DMS 273 treated with DMSO at 0.1 percent for 48 hours (cell line): Measurements from ENCODE around the gene TFE3.

ENCODE experiments used
- DNase-seq: peaks from one replicate; lab custom pipeline; 2025; lab: John Stamatoyannopoulos, UW

TFE3 gene, protein sequence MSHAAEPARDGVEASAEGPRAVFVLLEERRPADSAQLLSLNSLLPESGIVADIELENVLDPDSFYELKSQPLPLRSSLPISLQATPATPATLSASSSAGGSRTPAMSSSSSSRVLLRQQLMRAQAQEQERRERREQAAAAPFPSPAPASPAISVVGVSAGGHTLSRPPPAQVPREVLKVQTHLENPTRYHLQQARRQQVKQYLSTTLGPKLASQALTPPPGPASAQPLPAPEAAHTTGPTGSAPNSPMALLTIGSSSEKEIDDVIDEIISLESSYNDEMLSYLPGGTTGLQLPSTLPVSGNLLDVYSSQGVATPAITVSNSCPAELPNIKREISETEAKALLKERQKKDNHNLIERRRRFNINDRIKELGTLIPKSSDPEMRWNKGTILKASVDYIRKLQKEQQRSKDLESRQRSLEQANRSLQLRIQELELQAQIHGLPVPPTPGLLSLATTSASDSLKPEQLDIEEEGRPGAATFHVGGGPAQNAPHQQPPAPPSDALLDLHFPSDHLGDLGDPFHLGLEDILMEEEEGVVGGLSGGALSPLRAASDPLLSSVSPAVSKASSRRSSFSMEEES

DNA sequence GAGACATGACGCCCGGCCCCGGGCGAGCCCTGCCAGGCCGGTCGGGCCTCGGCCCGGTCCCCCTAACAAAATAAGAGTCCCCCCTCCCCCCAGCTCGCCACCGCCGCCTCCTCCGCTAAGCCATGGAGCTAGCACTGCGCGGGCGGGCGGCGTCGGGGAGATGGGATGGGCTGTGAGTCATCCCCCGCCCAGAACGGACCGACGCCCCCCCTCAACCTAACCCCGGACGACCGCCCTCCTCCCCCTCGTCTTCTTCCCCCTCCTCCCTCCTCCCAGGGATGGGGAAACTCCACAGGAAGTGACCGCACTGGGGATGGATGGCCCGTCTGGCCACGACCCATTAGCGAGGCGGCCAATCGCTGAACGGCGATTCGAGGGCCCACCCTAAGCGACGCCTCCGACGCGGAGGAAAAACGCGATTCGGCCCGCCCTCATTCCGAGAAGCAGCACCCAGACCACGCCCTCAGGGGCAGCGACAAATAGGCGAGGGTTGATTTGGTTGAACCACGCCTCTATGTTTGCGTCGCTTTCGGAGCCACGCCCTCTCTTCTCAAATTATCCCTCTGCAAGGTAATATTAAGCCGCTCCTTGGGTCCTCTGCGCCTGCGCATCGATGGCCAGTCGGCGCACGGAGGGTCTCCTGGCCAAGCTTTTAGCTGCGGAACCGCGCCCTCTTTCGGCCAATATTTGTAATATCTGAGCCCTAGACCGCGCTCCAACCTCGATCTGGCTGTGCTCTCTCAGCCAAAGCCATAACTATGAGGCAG lies at the start of gene TFE3:
TFE3 (minus strand) TSS at position 138 of the 767 bp plus-strand sequence; CDS start at position 7, 131 bp downstream.
- peak; percentile 98 for DNase-seq

DNA sequence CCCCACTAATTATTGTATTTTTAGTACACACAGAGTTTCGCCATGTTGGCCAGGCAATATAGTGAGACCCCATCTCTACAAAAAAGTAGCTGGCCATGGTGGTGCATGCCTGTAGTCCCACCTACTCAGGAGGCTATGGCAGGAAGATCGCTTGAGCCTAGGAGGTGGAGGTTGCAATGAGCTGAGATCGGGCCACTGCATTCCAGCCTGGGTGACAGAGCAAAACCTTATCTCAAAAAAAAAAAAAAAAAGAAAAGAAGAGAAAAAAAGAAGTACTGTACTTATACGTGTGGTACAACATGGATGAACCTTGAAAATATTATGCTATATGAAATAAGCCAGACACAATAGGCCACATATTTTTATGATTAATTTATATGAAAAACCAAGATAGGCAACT lies 46.4 kb upstream of the TFE3 start:
- DNase-seq, result no peak

DNA sequence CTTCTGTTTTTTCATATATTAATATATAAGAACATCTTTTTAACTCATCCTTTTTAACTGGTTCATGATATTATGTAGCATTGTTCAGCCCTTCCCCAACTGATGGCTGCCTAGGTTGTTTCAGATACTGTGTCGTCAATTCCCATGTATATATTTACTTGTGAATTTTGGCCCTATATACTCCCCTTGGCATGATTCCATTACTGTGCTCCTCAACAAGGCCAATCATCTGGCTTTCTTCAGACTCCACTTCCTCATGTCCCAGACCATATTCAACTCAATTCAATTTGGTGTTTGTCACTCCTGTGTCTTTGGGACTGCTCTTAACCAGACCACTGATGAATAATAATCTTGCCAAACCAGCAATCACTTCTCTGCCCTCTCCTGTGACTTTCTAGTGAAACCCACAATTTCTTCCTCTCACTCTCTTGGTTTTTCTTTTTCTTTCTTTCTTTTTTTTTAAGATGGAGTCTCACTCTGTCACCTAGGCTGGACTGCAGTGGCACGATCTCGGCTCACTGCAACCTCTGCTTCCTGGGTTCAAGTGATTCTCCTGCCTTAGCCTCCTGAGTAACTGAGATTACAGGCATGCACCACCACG lies 39.2 kb upstream of the TFE3 start:
- no peak for DNase-seq

GRCh38 chrX:49079489-49080428 lies 36.6 kb upstream of the TFE3 start, which contains the start of gene WDR45:
Gene WDR45 (minus strand): TSS chrX:49079887. CDS start chrX:49078095, 1,792 bp downstream.
- DNase-seq, result no peak

DNA sequence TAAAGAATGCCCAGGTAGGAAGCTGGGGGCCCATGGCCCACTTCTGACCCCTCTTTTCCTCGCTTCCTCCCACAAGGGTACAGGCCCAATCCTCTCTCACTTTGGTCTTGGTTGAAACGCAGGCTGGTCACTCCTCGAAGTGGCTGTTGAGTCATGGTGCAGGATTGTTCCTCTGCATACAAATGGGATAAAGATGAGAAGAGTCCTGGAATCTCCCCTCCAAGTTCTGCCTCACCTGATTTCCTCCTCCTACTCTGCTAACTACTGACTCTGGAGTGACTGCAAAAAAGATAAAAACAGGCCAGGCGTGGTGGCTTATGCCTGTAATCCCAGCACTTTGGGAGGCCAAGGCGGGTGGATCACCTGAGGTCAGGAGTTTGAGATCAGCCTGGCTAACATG lies 34.8 kb upstream of the TFE3 start:
- no peak for DNase-seq

- no peak for DNase-seq
Observed at GRCh38 chrX:49075347-49075746, 32.2 kb upstream of the TFE3 start.

DNA sequence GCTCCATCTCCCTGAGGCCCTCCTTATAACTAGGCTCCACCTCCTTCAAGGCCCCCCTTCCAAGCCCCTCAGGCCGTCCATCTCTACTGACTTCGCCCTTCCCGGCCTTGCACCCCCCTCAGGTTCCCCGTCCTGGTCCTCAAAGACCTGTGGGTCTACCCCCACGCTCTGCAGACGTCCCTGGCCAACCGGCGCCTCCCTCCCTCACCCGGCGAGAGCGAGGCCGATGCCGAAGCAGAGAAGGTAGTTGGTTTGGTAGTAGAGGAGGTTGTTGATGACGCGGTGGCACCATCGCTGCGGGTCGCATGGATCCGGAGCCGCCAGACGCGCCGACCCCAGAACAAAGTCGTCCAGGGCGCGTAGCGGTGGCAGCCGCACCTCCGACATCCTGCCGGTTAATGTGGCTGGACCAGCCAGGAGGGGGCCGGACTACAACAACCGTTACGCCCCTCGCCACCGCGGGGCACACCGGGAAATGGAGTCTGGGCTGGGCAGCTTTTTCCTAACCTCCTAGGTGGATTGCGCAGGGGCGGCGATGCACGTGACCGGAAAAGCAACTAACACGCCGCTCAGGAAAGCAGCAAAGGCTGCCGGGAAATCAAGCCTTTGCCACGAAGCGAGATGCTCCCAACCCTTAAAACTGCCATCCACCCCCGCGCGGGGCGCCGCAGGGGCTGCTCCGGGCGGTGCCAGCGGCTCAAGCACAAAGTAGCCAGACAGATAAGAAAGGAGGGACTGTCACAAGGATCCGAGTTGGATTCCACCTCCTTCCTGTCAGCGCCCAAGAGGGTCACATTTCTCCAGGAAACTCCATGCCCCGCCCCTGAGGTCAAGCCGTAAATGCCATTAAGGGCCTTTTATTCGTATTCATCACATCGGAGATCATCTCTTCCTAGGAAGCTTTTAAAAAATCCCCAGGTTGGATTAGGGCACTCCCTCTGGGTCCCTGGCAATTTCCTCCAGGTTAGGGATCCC lies 30.7 kb upstream of the TFE3 start, which contains the start of gene PRAF2:
PRAF2 (minus strand) TSS at position 402 of the 975 bp plus-strand sequence; CDS start at position 387, 15 bp downstream.
- peak; percentile 70 for DNase-seq

- no peak for DNase-seq
Observed at GRCh38 chrX:49072712-49073095, 29.5 kb upstream of the TFE3 start.

DNA sequence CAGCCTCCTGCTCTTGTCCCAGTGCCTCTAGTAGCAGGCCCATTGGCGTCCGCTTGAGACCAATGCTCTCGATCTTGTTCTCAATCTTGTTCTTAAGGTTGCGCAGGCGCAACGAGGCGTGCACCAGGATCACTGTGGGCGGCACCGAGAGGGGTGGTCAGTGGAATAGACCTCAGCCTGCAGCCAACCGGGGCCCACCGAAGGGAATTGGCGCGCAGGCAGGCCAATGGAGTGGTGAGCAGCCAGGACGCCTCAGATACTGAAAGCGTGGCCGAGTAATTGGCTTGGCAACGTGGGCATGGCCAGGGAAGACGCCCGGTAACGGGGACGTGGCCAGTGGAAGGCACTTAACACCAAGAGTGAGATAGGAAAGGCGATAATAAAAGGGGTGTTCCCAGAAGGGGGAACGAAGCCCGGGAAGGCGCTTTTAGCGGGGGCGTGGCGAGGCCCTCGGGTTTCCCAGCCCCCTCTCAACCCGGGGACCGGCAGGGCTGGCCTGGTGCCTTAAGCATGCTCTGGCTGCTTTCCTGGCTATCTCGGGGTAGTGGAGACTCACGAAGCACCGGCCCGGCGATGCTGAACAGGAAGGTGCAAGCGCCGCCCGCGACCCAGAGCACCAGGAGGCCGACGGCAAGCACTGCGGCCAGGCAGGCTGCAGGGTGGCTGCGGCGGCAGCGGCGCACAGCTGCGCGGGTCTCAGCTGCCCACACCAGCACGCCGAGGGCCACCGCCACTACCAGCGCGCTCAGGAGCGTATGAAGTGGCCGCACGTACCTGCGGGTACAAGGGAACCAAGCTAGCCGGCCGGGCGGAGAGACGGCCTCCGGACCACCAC lies 28.9 kb upstream of the TFE3 start:
- DNase-seq, result no peak

GRCh38 chrX:49070988-49071387 lies 27.8 kb upstream of the TFE3 start:
- DNase-seq, result no peak

GRCh38 chrX:49069038-49069437 lies 25.9 kb upstream of the TFE3 start:
- DNase-seq, result no peak

DNA sequence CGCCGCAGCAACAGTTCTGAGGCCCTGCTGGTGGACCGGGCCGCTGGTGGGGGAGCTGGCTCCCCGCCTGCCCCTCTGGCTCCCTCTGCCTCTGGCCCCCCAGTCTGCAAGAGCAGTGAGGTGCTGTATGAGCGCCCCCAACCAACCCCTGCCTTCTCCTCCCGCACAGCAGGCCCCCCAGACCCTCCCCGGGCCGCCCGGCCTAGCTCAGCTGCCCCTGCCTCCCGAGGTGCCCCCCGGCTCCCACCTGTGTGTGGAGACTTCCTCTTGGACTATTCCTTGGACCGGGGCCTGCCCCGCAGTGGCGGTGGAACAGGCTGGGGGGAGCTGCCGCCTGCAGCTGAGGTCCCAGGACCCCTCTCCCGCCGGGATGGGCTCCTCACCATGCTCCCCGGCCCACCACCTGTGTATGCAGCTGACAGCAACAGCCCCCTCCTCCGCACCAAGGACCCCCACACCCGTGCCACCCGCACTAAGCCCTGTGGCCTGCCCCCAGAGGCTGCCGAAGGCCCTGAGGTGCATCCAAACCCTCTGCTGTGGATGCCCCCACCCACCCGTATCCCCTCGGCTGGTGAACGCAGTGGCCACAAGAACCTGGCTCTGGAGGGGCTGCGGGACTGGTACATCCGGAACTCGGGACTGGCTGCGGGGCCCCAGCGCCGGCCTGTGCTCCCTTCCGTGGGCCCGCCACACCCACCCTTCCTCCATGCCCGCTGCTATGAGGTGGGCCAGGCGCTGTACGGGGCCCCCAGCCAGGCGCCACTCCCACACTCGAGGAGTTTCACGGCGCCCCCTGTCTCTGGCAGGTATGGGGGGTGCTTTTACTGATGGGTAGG lies 24.3 kb upstream of the TFE3 start:
- DNase-seq, result no peak

GRCh38 chrX:49066690-49067089 lies 23.5 kb upstream of the TFE3 start:
- DNase-seq, result no peak

GRCh38 chrX:49066278-49066677 lies 23.1 kb upstream of the TFE3 start:
- DNase-seq, result no peak

DNA sequence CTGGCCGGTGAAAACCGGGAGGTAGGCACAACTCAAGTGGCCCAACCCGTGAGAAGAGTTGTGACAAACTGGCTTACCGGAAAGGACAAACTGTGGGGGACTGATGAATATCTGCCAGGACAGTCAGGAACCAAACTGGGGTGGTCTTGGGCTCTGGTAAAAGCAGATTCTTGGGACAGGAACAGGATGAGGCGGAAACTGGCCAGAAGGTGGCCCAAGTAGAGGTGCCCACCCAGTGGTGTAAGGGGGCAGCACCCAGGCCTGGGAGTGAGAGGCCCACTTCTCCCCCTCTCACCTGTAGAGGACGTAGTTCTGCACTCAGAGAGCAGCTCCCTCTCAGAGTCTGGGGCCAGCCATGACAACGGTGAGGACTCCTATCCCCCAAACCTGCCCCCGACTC lies 21.6 kb upstream of the TFE3 start:
- DNase-seq, result no peak

- DNase-seq, result no peak
Observed at GRCh38 chrX:49064303-49064702, 21.1 kb upstream of the TFE3 start.

DNA sequence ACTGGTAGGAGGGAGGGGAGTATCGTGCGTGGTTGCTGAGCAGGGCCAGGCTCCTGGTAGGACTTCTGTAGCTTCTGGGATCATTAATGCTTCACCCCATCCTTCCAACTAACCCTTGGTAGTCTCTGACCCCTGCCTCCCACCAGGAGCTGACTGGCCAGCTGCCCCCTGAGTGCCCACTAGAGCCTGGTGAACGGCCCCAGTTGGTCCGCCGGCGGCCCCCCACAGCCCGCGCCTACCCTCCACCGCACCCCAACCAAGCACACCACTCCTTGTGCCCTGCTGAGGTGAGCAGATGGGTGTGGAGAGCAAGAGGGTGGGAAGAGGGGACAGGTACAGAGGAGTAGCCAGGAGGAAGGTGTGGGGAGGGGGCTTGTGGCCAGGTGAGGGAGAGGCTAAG lies 20.6 kb upstream of the TFE3 start:
- no peak for DNase-seq

GRCh38 chrX:49061916-49062315 lies 18.8 kb upstream of the TFE3 start:
- no peak for DNase-seq
